Pancreas (tissue), 10 donors: ENCODE measurements around the gene ZNF17. TPM values are rescaled to one million over a fixed set of nuclear protein-coding genes. Genes with fewer than 3 reads are reported as not detected.

ENCODE experiments used
- ATAC-seq, 4 donors: fragments of 200-7000 bp; cut with Tn5 transposase; one replicate each; pipeline versions ENCODE4 v1.8.0 to v1.9.1; 2020; ENCODE audit warnings: mild to moderate bottlenecking in 4 of 4, moderate library complexity in 4 of 4
- DNase-seq, 6 donors: peaks; one replicate each; pipeline ENCODE4 v3.0.0-alpha.2; 2020
- FAIRE-seq: peaks from 2 replicates; lab custom pipeline; 2012; peaks lifted over from hg19 to GRCh38; lab: Jason Lieb, UNC
- H3K27ac ChIP-seq, 4 donors: fragments of 200-600 bp; sonication (generic); 1 replicate in 3 of 4; 2 replicates in 1 of 4; pipeline versions ENCODE4 v1.5.0 to v1.8.0; 2020
- H3K27me3 ChIP-seq, 4 donors: fragments of 200-600 bp; one replicate each; pipeline ENCODE4 v1.8.0; 2021
- H3K36me3 ChIP-seq, 3 donors: fragments of 200-600 bp; sonication (generic) in 1 of 3; one replicate each; pipeline versions ENCODE4 v1.5.0 to v1.8.0; 2020 to 2021
- H3K4me1 ChIP-seq, 3 donors: fragments of 200-600 bp; one replicate each; pipeline ENCODE4 v1.8.0; 2021
- H3K4me3 ChIP-seq, 4 donors: fragments of 200-600 bp; sonication (generic) in 2 of 4; one replicate each; pipeline versions ENCODE4 v1.5.0 to v1.8.0; 2020 to 2021
- H3K9me3 ChIP-seq, 4 donors: fragments of 200-600 bp; one replicate each; pipeline ENCODE4 v1.8.0; 2021
- CTCF ChIP-seq, 4 donors: fragments of 200-600 bp; sonication (generic) in 3 of 4; IDR thresholded peaks; one replicate each; pipeline versions ENCODE4 v1.5.0 to v1.8.0; 2021; ENCODE audit warnings: antibody characterized with exemption in 4 of 4
- WGBS, 2 donors: extraction: QIAGEN DNeasy Blood & Tissue Kit; methylation state at CpG; one replicate each; pipeline ENCODE4 v1.1.7; 2013; 5-methylcytosine and 5-hydroxymethylcytosine counted together
- intact Hi-C, 3 donors: fragments of 100-400 bp; cut with DNase I; formaldehyde crosslinking; loops; one replicate each; pipeline versions ENCODE4 v1.11.1 to v1.14.2; 2022
- polyA plus RNA-seq, 2 donors: library from polyadenylated mRNA; stranded (reverse); fragments of 200-250 nt; gene quantifications; one replicate each; pipeline ENCODE4 v1.2.3, GENCODE V29; 2013
- total RNA-seq, 6 donors: library from RNA; stranded (reverse); fragmentation: NEBNext Ultra II Directional in 4 of 6; extraction: Animal tissue kit (Norgen Biotek cat#: 25700) in 4 of 6; gene quantifications; one replicate each; pipeline versions ENCODE4 v1.2.1 to v1.2.4, GENCODE V29; 2021 to 2023
- donor health status: healthy with polysubstance abuse.
- donor health status: DM: no; HTN: no; CAD: no; lungs with moderate emphysema.
- donor health status: DM: no; HTN: no; CAD: no.
- donor health status: control.
- donor health status: control.
- donor health status: Bipolar disorder and iron deficiency.
- donor health status: DM: yes; HTN: yes; CAD: no.
- donor health status: DM: no; HTN: no; CAD: no.
- donor health status: DM: no; HTN: no; CAD: no.
- donor health status: DM: yes; HTN: yes; CAD: no.

ZNF17 gene
- total and polyA plus RNA-seq, 8 donors: 2.3 to 6.8 (median 4.3) TPM

DNA sequence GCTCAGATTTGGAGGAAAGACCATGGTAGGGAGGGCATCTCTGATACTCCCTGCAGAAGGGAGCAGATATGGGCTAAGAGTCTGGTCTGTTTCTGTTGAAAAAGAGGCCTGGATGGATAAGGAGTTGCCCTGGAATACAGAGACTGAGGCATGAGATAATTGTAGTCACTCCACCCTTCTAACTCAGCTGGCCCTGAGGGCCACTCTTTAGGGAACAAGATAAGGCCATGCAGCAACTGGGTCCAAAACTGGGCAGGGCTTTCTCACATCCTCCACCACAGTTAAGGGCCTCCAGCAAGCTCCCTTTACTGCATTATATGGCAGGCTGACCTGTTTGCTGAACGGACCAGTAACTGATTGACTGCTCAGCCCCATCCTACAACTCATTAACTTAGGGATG, 25.5 kb downstream of the ZNF17 start:
- no peak for TF ChIP-seq CTCF (IDR thresholded peaks at IDR 0.05)

GRCh38 chr19:57437931-57438330, 27.0 kb downstream of the ZNF17 start:
- H3K27ac ChIP-seq: no peak overlapping the region
- no peaks in the 10 kb centered on the region for H3K36me3 ChIP-seq
- TF ChIP-seq CTCF (IDR thresholded peaks at IDR 0.05): no peak
- FAIRE-seq (no peak), DNase-seq (no peak), ATAC-seq (no peak)
- intact Hi-C loops: no loop called here
- WGBS, 2 donors: 78 to 85% methylated on average over 4 of the region's 4 CpGs
- H3K9me3 ChIP-seq: no peaks in the 10 kb centered on the region
- no peaks in the 10 kb centered on the region for H3K27me3 ChIP-seq
- H3K4me1 ChIP-seq: peaks cover 0 to 4% (median 0%) of the 10 kb centered on the region in 3 donors
- H3K4me3 ChIP-seq: no peak overlapping the region

More for the DNA sequence above, 25.5 kb downstream of the ZNF17 start:
- H3K36me3 ChIP-seq: no peaks in the 10 kb centered on the region
- peaks cover 0 to 4% (median 0%) of the 10 kb centered on the region in 3 donors for H3K4me1 ChIP-seq
- no peaks in the 10 kb centered on the region for H3K27me3 ChIP-seq
- no peaks in the 10 kb centered on the region for H3K9me3 ChIP-seq
- FAIRE-seq (no peak), DNase-seq (no peak), ATAC-seq (no peak)
- 50 to 62% methylated on average over 1 of the region's 1 CpG for WGBS, 2 donors
- H3K27ac ChIP-seq: no peak overlapping the region
- peak overlapping the region in 1 of 4 donors; percentile 94 for H3K4me3 ChIP-seq
- intact Hi-C loops: no loop called here

GRCh38 chr19:57438925-57439324, 28.0 kb downstream of the ZNF17 start:
- no peak for ATAC-seq
- Histone ChIP-seq H3K36me3 (peaks cover 0 to 7% (median 0%) of the 10 kb centered on the region in 3 donors), H3K27ac (no peak overlapping the region), H3K4me1 (peaks cover 0 to 4% (median 0%) of the 10 kb centered on the region in 3 donors), H3K4me3 (no peak overlapping the region), H3K27me3 (no peaks in the 10 kb centered on the region), H3K9me3 (no peaks in the 10 kb centered on the region)
- no peak for DNase-seq
- FAIRE-seq: no peak
- intact Hi-C loops: no loop called here
- 87 to 89% methylated on average over 9 of the region's 9 CpGs for WGBS, 2 donors
- no peak for TF ChIP-seq CTCF (IDR thresholded peaks at IDR 0.05)

DNA sequence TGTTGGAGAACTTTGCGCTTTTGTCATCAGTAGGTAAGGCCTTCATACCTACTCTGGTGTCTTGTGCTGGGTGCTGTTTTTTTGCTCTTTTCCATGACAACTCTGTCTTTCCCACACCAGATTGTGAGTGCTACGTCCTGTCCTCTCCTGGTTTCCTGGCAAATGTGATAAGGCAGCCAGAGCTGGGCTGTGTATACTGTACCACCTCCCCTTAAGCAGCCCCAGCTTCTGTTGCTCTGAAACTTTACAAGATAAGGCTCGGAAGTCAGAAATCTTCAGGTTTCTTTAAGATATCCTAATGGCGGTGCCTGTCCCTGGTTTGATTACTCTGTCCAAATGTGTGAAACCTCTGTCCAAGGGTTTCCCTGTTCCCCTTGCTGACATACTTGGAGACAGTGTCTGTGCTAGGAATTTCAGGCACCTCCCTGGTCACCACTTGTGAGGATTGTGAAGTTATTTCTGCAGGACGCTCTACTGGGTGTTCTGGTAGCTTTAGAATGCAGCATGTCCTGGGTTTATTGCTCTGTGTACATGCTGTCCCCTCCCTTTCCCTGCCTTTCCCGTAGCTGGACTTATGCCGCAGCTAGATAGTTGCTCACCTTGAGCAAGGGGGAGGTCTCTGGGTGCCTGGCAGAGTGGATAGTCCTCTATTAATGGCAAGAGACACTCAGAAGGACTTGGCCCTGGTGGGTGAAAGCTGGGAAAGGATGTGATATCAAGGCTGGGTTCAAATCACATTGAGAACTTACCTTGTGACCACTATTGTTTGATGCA, 31.2 kb downstream of the ZNF17 start:
- 82% methylated on average over 7 of the region's 7 CpGs for WGBS, 2 donors
- no peak overlapping the region for H3K4me3 ChIP-seq
- intact Hi-C loops: no loop called here
- H3K27me3 ChIP-seq: no peaks in the 10 kb centered on the region
- no peak overlapping the region for H3K27ac ChIP-seq
- no peak for TF ChIP-seq CTCF (IDR thresholded peaks at IDR 0.05)
- H3K9me3 ChIP-seq: no peaks in the 10 kb centered on the region
- DNase-seq (no peak), ATAC-seq (no peak), FAIRE-seq (no peak)
- H3K4me1 ChIP-seq: no peaks in the 10 kb centered on the region
- H3K36me3 ChIP-seq: peaks cover 0 to 10% (median 0%) of the 10 kb centered on the region in 3 donors

GRCh38 chr19:57443121-57443696, 32.2 kb downstream of the ZNF17 start:
- Histone ChIP-seq H3K4me1 (no peaks in the 10 kb centered on the region), H3K27me3 (no peaks in the 10 kb centered on the region), H3K36me3 (peaks cover 0 to 10% (median 0%) of the 10 kb centered on the region in 3 donors), H3K4me3 (no peak overlapping the region), H3K27ac (no peak overlapping the region), H3K9me3 (no peaks in the 10 kb centered on the region)
- DNase-seq (no peak), ATAC-seq (no peak), FAIRE-seq (no peak)
- no peak for TF ChIP-seq CTCF (IDR thresholded peaks at IDR 0.05)
- intact Hi-C loops: no loop called here
- 78% methylated on average over 5 of the region's 5 CpGs for WGBS, 2 donors
